Mesendoderm (in vitro differentiated cells): ENCODE results near the gene COLEC11.

Source experiments
- DNase-seq: peaks from one replicate; pipeline ENCODE4 v3.0.0; 2013
- H2AK5ac ChIP-seq: 2 replicates; pipeline ENCODE4 v1.6.1; 2013; ENCODE audit warnings: low read length, inconsistent platforms
- H2BK120ac ChIP-seq: 2 replicates; pipeline ENCODE4 v1.6.1; 2013; ENCODE audit warnings: low read depth, mild to moderate bottlenecking, low read length, moderate library complexity, mixed read lengths
- H2BK15ac ChIP-seq: replicated peaks from 2 replicates; pipeline ENCODE4 v1.6.1; 2013; ENCODE audit warnings: low read depth, mild to moderate bottlenecking, moderate library complexity
- H2BK5ac ChIP-seq: 2 replicates; pipeline ENCODE4 v1.6.1; 2013; ENCODE audit warnings: low read length, inconsistent platforms
- H3K18ac ChIP-seq: 2 replicates; pipeline ENCODE4 v1.6.1; 2013; ENCODE audit warnings: mild to moderate bottlenecking, low read length, mixed read lengths
- H3K23ac ChIP-seq: one replicate; pipeline ENCODE4 v1.6.1; 2013; ENCODE audit warnings: low read length
- H3K27ac ChIP-seq: 2 replicates; pipeline ENCODE4 v1.5.1; 2013; ENCODE audit warnings: low read depth, mild to moderate bottlenecking, inconsistent platforms, low read length, moderate library complexity
- H3K27me3 ChIP-seq: 2 replicates; pipeline ENCODE4 v1.6.1; 2013; ENCODE audit warnings: low read length, control low read depth, mild to moderate bottlenecking, inconsistent platforms; ENCODE audit not compliant: insufficient read depth, poor library complexity
- H3K36me3 ChIP-seq: 2 replicates; pipeline ENCODE4 v1.6.1; 2013; ENCODE audit warnings: low read length, inconsistent platforms; ENCODE audit not compliant: control insufficient read depth, insufficient read depth
- H3K4ac ChIP-seq: one replicate; pipeline ENCODE4 v1.6.1; 2013; ENCODE audit warnings: low read depth, mild to moderate bottlenecking, low read length, moderate library complexity
- H3K4me1 ChIP-seq: 2 replicates; pipeline ENCODE4 v1.6.1; 2013; ENCODE audit warnings: low read depth, low read length, inconsistent platforms; ENCODE audit not compliant: control insufficient read depth
- H3K4me2 ChIP-seq: 2 replicates; pipeline ENCODE4 v1.6.1; 2013; ENCODE audit warnings: low read length
- H3K4me3 ChIP-seq: 2 replicates; pipeline ENCODE4 v1.5.1; 2013; ENCODE audit warnings: mild to moderate bottlenecking, low read length
- H3K56ac ChIP-seq: one replicate; pipeline ENCODE4 v1.6.1; 2013; ENCODE audit warnings: low read length
- H3K79me1 ChIP-seq: 2 replicates; pipeline ENCODE4 v1.6.1; 2013; ENCODE audit warnings: low read length, inconsistent platforms
- H3K79me2 ChIP-seq: 2 replicates; pipeline ENCODE4 v1.6.1; 2013; ENCODE audit warnings: mild to moderate bottlenecking, low read length; ENCODE audit not compliant: control insufficient read depth, insufficient read depth
- H3K9ac ChIP-seq: 2 replicates; pipeline ENCODE4 v1.6.1; 2013; ENCODE audit warnings: low read length, inconsistent platforms
- H4K5ac ChIP-seq: one replicate; pipeline ENCODE4 v1.6.1; 2013; ENCODE audit warnings: low read length
- H4K8ac ChIP-seq: one replicate; pipeline ENCODE4 v1.6.1; 2013; ENCODE audit warnings: low read depth, mild to moderate bottlenecking, control low read depth, low read length, moderate library complexity
- WGBS: extraction: QIAGEN DNeasy Blood & Tissue Kit; methylation state at CpG from one replicate; pipeline ENCODE4 v1.1.7; 2013; ENCODE audit warnings: low lambda C conversion rate, missing lambda C conversion rate; ENCODE audit not compliant: insufficient coverage; ENCODE audit errors: extremely low coverage; 5-methylcytosine and 5-hydroxymethylcytosine counted together

COLEC11 gene

DNA sequence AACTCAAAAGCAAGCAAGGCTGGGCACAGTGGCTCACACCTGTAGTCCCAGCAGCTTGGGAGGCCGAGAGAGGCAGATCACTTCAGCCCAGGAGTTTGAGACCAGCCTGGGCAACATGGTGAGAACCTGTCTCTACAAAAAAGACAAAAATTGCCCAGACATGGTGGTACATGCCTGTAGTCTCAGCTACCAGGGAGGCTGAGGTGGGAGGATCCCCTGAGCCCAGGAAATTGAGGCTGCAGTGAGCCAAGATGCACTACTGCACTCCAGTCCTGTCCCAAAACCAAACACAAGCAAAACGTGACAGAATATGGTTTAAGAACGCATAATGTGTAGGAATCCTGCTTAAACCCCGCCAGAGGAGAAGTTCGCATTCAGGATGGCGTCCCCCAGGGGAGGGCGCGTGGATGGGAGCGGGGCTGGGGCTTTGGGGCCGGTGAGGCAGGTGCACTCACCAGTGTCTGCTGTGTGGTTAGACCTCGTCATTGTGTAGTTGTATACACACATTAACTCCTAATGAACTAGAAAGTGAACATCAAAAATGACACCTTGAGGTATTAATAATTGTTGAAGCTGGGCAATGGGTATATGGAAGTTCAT, 5.4 kb downstream of the COLEC11 start:
- Histone ChIP-seq H3K27me3 (no peaks in the 10 kb centered on the region), H2BK120ac (no peak overlapping the region), H3K9ac (no peak overlapping the region), H3K23ac (no peak overlapping the region), H3K4me2 (no peak overlapping the region), H3K18ac (no peak overlapping the region), H3K79me1 (no peaks in the 10 kb centered on the region), H3K27ac (no peak overlapping the region), H3K79me2 (no peaks in the 10 kb centered on the region), H3K4ac (no peak overlapping the region), H4K5ac (no peak overlapping the region), H2BK15ac (no peak overlapping the region), H2BK5ac (no peak overlapping the region), H3K4me1 (no peaks in the 10 kb centered on the region), H2AK5ac (no peak overlapping the region), H3K56ac (no peak overlapping the region), H3K4me3 (no peak overlapping the region), H3K36me3 (no peaks in the 10 kb centered on the region), H4K8ac (no peak overlapping the region)
- WGBS: no CpG with 5 or more reads among the region's 11 CpGs
- DNase-seq: no peak

DNA sequence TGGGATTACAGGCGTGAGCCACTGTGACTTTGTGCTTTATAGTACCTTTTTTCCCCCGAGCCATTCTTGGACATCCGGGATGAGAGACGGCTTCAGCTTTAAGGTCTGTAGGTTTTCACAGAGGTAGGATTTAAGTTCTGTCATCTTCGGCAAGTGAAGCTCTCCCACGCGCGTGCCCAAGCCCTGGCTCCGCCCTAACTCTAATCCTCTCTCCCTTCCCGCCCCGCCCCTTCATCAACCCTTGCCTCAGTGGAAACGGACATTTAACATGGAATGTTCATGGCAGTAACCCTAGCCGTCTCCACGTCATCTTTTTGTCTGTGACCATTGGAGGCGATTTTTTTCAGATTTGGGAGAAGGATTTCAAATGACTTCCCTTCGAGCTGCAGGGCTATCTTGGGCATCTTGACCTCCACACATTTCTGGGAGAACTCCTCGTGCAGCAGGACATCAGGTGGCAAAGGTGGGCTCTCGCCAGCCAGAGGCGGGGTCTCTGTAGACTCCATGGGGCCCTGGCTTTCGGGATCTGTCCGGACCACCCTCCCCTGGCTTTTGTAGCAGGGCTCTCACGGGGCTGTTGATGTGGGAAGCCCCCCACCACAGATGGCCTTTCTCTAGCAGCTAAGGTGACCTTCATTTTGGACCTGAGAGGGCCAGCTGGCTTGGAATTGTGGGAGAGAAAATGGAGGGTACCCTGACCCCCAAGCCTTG, 6.8 kb downstream of the COLEC11 start:
- H3K27me3 ChIP-seq: no peaks in the 10 kb centered on the region
- no peak for DNase-seq
- H3K79me2 ChIP-seq: no peaks in the 10 kb centered on the region
- no peak overlapping the region for H3K27ac ChIP-seq
- H2BK5ac ChIP-seq: no peak overlapping the region
- no peak overlapping the region for H3K9ac ChIP-seq
- H4K5ac ChIP-seq: no peak overlapping the region
- H2AK5ac ChIP-seq: no peak overlapping the region
- no peak overlapping the region for H3K56ac ChIP-seq
- no peaks in the 10 kb centered on the region for H3K36me3 ChIP-seq
- H4K8ac ChIP-seq: no peak overlapping the region
- no peak overlapping the region for H3K23ac ChIP-seq
- no peak overlapping the region for H3K4ac ChIP-seq
- no peaks in the 10 kb centered on the region for H3K79me1 ChIP-seq
- H3K4me2 ChIP-seq: no peak overlapping the region
- H2BK120ac ChIP-seq: no peak overlapping the region
- no peak overlapping the region for H3K4me3 ChIP-seq
- no peaks in the 10 kb centered on the region for H3K4me1 ChIP-seq
- no peak overlapping the region for H3K18ac ChIP-seq
- WGBS: no CpG with 5 or more reads among the region's 22 CpGs
- no peak overlapping the region for H2BK15ac ChIP-seq

DNA sequence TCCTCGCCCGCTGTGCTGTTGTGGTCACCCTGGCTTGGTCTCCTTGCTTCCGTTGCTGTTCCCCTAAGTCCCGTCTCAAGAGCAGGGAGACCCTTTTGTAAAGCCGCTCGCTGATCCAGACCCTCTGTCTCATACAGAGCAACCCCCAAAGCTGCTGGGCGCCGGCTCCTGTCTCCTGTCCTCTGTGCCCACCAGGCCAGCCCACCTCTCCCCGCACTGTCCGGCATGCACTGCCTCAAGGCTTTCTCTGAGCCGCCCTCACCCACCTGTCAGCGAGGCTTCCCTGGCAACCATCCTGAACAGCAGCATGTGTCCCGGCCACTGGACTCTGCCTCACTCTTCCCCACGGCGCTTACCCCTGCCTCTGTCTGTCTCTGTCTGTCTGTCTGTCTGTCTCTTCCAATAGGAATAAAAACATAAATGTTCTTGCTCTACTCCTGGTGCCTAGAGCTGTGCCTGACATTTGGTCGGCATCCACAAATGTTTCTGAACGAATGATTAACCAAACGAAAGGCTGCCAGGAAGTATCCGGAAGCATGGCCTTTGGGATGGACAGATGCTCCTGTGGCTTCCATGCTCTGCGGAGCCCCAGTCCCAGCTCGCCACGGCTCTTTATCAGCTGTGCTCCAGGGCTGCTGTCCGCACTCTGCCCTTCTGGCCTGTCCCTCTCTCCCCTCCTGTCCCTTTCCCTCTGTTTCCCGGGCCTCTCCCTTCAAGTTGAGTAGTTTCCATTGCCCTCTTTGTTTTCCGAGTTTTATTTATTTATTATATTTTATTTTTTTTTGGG, 7.8 kb downstream of the COLEC11 start:
- H4K5ac ChIP-seq: no peak overlapping the region
- H3K18ac ChIP-seq: no peak overlapping the region
- WGBS: no CpG with 5 or more reads among the region's 25 CpGs
- H3K56ac ChIP-seq: no peak overlapping the region
- DNase-seq: no peak
- H3K27ac ChIP-seq: no peak overlapping the region
- no peak overlapping the region for H3K4ac ChIP-seq
- no peak overlapping the region for H2BK15ac ChIP-seq
- H3K9ac ChIP-seq: no peak overlapping the region
- no peak overlapping the region for H2BK5ac ChIP-seq
- no peak overlapping the region for H2AK5ac ChIP-seq
- no peaks in the 10 kb centered on the region for H3K36me3 ChIP-seq
- no peak overlapping the region for H3K4me2 ChIP-seq
- no peak overlapping the region for H3K23ac ChIP-seq
- no peaks in the 10 kb centered on the region for H3K79me2 ChIP-seq
- H3K79me1 ChIP-seq: no peaks in the 10 kb centered on the region
- H4K8ac ChIP-seq: no peak overlapping the region
- H2BK120ac ChIP-seq: no peak overlapping the region
- H3K4me1 ChIP-seq: no peaks in the 10 kb centered on the region
- H3K4me3 ChIP-seq: no peak overlapping the region
- no peaks in the 10 kb centered on the region for H3K27me3 ChIP-seq

DNA sequence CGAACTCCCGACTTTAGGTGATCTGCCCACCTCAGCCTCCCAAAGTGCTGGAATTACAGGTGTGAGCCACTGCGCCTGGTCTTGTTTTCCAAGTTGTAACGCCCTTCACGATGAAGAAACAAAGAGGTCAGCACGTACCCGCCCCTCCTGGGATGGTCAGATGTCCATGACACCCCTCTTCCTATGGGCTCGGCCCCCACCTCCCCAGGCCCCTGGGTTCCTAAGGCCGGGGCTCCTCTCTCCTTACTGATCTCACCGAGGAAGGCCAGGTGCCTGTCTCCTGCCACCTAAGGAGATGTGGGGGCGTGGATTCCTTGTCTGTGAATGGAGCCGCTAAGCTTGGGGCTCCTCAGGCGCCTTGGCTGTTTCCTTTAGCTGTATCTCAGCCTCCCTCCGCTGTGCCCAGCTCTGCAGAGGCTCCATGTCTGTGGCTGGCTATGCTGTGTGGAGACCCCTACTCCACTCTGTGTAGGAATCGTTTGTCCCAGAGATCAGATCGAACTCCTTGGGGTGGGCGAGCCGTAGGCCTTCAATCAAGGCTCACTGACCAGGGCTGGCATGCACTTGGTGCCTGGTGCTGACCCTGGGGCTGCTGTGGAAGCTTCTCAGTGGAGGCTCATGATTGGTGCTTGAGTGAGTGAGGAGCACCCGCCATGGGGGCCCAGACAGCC, 8.8 kb downstream of the COLEC11 start:
- Histone ChIP-seq H3K4me3 (no peak overlapping the region), H2BK120ac (no peak overlapping the region), H3K23ac (no peak overlapping the region), H3K79me1 (no peaks in the 10 kb centered on the region), H3K4ac (no peak overlapping the region), H2BK5ac (no peak overlapping the region), H3K18ac (no peak overlapping the region), H3K4me1 (no peaks in the 10 kb centered on the region), H4K8ac (no peak overlapping the region), H3K56ac (no peak overlapping the region), H4K5ac (no peak overlapping the region), H3K4me2 (no peak overlapping the region), H3K27ac (no peak overlapping the region), H3K79me2 (no peaks in the 10 kb centered on the region), H3K27me3 (no peaks in the 10 kb centered on the region), H3K36me3 (no peaks in the 10 kb centered on the region), H2BK15ac (no peak overlapping the region), H2AK5ac (no peak overlapping the region), H3K9ac (no peak overlapping the region)
- WGBS: no CpG with 5 or more reads among the region's 19 CpGs
- no peak for DNase-seq

DNA sequence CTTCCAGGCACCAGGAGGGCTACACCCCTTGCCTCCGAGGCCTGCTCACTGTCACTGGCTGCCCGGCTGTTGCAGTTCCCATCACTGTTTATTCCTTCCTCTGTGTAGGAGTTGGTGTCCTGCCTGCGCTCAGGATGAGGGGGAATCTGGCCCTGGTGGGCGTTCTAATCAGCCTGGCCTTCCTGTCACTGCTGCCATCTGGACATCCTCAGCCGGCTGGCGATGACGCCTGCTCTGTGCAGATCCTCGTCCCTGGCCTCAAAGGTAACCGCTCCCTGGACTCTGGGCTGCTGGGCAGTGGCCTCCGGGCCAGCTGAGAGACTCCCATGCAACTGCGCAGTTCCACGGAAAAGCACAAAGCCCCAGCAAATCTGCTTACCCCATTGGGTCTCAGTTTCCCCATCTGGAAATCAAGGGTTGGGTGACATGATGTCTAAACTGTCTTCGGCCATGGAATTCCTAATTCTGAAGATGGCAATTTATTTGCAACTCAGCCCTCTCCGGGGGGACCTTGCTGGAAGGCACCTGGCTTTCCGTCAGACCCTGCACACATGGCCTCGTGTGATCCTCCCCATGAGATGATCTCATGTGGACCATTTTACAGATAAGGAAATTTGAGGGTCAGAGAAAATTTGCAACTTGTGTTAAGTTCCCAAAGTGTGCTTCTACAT, 9.4 kb downstream of the COLEC11 start:
- Histone ChIP-seq H2BK5ac (no peak overlapping the region), H3K56ac (no peak overlapping the region), H3K79me1 (no peaks in the 10 kb centered on the region), H3K4me1 (no peaks in the 10 kb centered on the region), H3K4ac (no peak overlapping the region), H3K27ac (no peak overlapping the region), H2AK5ac (no peak overlapping the region), H2BK15ac (no peak overlapping the region), H3K79me2 (no peaks in the 10 kb centered on the region), H3K9ac (no peak overlapping the region), H3K4me2 (no peak overlapping the region), H3K23ac (no peak overlapping the region), H3K4me3 (no peak overlapping the region), H3K18ac (no peak overlapping the region), H4K5ac (no peak overlapping the region), H2BK120ac (no peak overlapping the region), H3K27me3 (no peaks in the 10 kb centered on the region), H4K8ac (no peak overlapping the region), H3K36me3 (no peaks in the 10 kb centered on the region)
- DNase-seq: no peak
- WGBS: no CpG with 5 or more reads among the region's 16 CpGs
